Measurements from ENCODE around the gene MICALL1.

- TF ChIP-seq CTCF (IDR thresholded peaks at IDR 0.05; ENCODE audit: low read depth, low read length, poor library complexity, severe bottlenecking) (no peak), EZH2phosphoT487 (IDR thresholded peaks at IDR 0.05; ENCODE audit: borderline replicate concordance, low read length) (no peak)
These were observed 43.3 kb upstream of the MICALL1 start for GRCh38 chr22:37862570-37863325.
